Measurements from ENCODE around the gene SKIDA1.

SKIDA1 gene

GRCh38 chr10:21475393-21475792, 50.1 kb downstream of the SKIDA1 start:
- no peak for DNase-seq

- DNase-seq = no peak
These were observed 51.9 kb downstream of the SKIDA1 start for GRCh38 chr10:21473541-21473940.

- DNase-seq = no peak
These were observed 52.3 kb downstream of the SKIDA1 start for GRCh38 chr10:21473135-21473534.

DNA sequence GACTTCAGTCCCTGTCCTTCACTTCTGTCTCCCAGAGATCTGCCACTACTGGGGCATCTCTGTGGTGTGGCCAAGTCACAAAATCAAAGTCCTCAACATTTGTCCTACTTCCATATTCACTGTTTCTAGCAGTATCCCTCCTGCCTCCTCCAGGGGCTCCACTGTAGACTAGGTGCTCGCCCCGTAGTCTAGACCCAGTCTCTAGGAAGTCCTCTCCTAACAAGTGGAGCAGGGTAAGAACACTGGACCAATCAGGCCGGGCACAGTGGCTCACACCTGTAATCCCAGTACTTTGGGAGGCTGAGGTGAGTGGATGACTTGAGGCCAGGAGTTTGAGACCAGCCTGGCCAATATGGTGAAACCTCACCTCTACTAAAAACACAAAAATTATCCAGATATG, 57.4 kb downstream of the SKIDA1 start:
- DNase-seq = no peak

- no peak for DNase-seq
These were observed 57.8 kb downstream of the SKIDA1 start for GRCh38 chr10:21467633-21468032.

GRCh38 chr10:21464134-21464533, 61.3 kb downstream of the SKIDA1 start:
- DNase-seq = no peak
